ENCODE results near the gene LASP1.

Gene LASP1

GRCh38 chr17:38870259-38871165, 654 bp downstream of the LASP1 start:
- peak; percentile 47 to 53 for DNase-seq (ENCODE audit: low read depth in 2 of 2)

- DNase-seq (ENCODE audit: low read depth in 2 of 2), result peak; percentile 56 to 67
These were observed 1.6 kb downstream of the LASP1 start for GRCh38 chr17:38871247-38872015.

- DNase-seq (ENCODE audit: low read depth in 2 of 2), result no peak
These were observed 2.2 kb downstream of the LASP1 start for GRCh38 chr17:38872027-38872511.

- no peak for DNase-seq (ENCODE audit: low read depth in 2 of 2)
These were observed 3.0 kb downstream of the LASP1 start for GRCh38 chr17:38872671-38873385.

GRCh38 chr17:38873640-38874380, 4.0 kb downstream of the LASP1 start:
- no peak for DNase-seq (ENCODE audit: low read depth in 2 of 2)

GRCh38 chr17:38874505-38875400, 4.9 kb downstream of the LASP1 start:
- DNase-seq (ENCODE audit: low read depth in 2 of 2), result no peak

- DNase-seq (ENCODE audit: low read depth in 2 of 2), result no peak
These were observed 5.7 kb downstream of the LASP1 start for GRCh38 chr17:38875477-38876075.

- no peak for DNase-seq (ENCODE audit: low read depth in 2 of 2)
These were observed 7.4 kb downstream of the LASP1 start for GRCh38 chr17:38877130-38877851.

- DNase-seq (ENCODE audit: low read depth in 2 of 2), result no peak
These were observed 10.2 kb downstream of the LASP1 start for GRCh38 chr17:38879878-38880665.

- no peak for DNase-seq (ENCODE audit: low read depth in 2 of 2)
These were observed 11.8 kb downstream of the LASP1 start for GRCh38 chr17:38881600-38882191.

- no peak for DNase-seq (ENCODE audit: low read depth in 2 of 2)
These were observed 13.0 kb downstream of the LASP1 start for GRCh38 chr17:38882870-38883269.

- no peak for DNase-seq (ENCODE audit: low read depth in 2 of 2)
These were observed 14.0 kb downstream of the LASP1 start for GRCh38 chr17:38883592-38884526.

- no peak for DNase-seq (ENCODE audit: low read depth in 2 of 2)
These were observed 15.3 kb downstream of the LASP1 start for GRCh38 chr17:38885044-38885727.

GRCh38 chr17:38885728-38886642, 16.1 kb downstream of the LASP1 start:
- no peak for DNase-seq (ENCODE audit: low read depth in 2 of 2)

GRCh38 chr17:38886643-38887010, 16.8 kb downstream of the LASP1 start:
- DNase-seq (ENCODE audit: low read depth in 2 of 2), result no peak

Data from activated CD8-positive, alpha-beta memory T cell treated with anti-CD3 and anti-CD28 coated beads for 4 hours (primary cell).